Activated CD8-positive, alpha-beta T cell treated with anti-CD3 and anti-CD28 coated beads for 36 hours (primary cell): Measurements from ENCODE around the gene ASAP3. TPM values are rescaled to one million over a fixed set of nuclear protein-coding genes. Genes with fewer than 3 reads are reported as not detected.
A peak's percentile ranks its signal among the peaks of the same experiment; 100 is the strongest.

Experiments used
- ATAC-seq: fragments of 200-7000 bp; cut with Tn5 transposase; one replicate; pipeline ENCODE4 v1.10.0; 2021; ENCODE audit warnings: mild to moderate bottlenecking, moderate library complexity
- CTCF ChIA-PET: fragments of 350-600 bp; sonication (Branson Sonifier 250); formaldehyde crosslinking; loops from one replicate; lab custom pipeline; 2021; ENCODE audit warnings: antibody characterized with exemption; lab: Charles Lee
- POLR2A ChIA-PET: fragments of 350-600 bp; sonication (Branson Sonifier 250); formaldehyde crosslinking; loops from one replicate; lab custom pipeline; 2021; ENCODE audit warnings: antibody characterized with exemption; lab: Charles Lee
- DNase-seq: peaks from one replicate; pipeline ENCODE4 v3.0.0-alpha.2; 2020
- H3K27ac Mint-ChIP-seq: one replicate; pipeline ENCODE4 v1.8.0; 2021; ENCODE audit warnings: mild to moderate bottlenecking, mixed read lengths
- H3K27me3 Mint-ChIP-seq: one replicate; pipeline ENCODE4 v1.8.0; 2021; ENCODE audit warnings: mixed read lengths
- H3K36me3 Mint-ChIP-seq: one replicate; pipeline ENCODE4 v1.8.0; 2021; ENCODE audit warnings: low read depth, mixed read lengths
- H3K4me1 Mint-ChIP-seq: one replicate; pipeline ENCODE4 v1.8.0; 2021; ENCODE audit warnings: low read depth, mixed read lengths
- H3K4me3 Mint-ChIP-seq: one replicate; pipeline ENCODE4 v1.8.0; 2021; ENCODE audit warnings: mild to moderate bottlenecking, moderate library complexity, mixed read lengths
- H3K9me3 Mint-ChIP-seq: one replicate; pipeline ENCODE4 v1.8.0; 2021; ENCODE audit warnings: mixed read lengths
- intact Hi-C: fragments of 100-400 bp; cut with micrococcal nuclease; formaldehyde crosslinking; loops from one replicate; pipeline ENCODE4 v1.10.0; 2022
- total RNA-seq, 2 experiments: library from RNA; stranded (reverse); gene quantifications; one replicate each; pipeline ENCODE4 v1.2.3, GENCODE V29; 2021
- TF ChIP-seq, protein P1 (sequence below): fragments of 200-600 bp; IDR thresholded peaks from one replicate; pipeline ENCODE4 v1.8.0; 2022; ENCODE audit warnings: antibody characterized with exemption, mild to moderate bottlenecking

Gene ASAP3
- total RNA-seq = under 1 TPM; 0.29 to 0.74 TPM

DNA sequence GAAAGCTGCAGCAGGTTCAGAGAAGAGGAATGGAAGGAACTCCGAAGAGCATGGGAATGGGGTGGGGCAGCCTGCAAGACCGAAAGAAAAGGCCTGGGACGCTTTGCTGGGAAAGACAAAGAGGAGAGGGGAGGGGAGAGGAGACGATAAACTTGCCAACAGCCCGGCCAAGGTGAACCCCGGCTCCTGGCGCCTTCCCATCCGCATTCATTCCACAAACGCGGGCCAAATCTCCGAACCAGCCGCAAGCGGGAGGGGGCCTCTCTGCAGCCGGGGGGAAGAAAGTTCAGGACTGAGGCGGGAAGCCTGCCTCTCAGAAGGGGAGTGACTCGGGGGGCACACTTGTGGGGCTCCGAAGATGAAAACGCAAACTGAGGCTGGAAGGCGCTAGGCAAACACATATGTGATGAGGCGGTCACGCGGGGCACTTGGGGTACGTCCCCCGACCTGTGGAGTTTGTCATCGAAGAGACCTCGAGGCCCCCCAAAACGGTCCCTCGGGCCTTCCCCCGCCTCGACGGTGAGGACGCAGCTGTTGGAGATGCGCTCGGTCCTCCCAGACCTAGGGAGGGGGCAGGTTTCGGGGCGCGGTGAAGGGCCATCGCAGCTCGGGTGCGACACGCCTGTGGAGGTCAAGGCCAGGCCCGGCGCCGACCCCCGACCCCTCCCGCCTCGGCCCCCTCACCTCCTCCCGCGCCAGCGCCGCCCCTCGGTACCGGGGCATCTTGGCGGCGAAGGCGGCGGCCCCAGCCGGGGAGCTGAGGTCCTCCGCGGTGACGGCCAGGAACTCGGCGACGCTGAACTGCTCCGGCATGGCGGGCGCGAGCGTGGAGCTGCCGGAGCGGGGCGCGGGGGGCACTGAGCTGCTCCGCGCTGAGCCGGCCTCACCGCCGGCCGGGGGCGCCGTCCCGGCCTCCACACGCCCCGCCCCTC lies at the start of gene ASAP3:
TSS of gene ASAP3 (minus strand) at position 859 of the 932 bp plus-strand sequence. CDS start at position 813, 46 bp downstream.
- intact Hi-C loops = no loop called here

DNA sequence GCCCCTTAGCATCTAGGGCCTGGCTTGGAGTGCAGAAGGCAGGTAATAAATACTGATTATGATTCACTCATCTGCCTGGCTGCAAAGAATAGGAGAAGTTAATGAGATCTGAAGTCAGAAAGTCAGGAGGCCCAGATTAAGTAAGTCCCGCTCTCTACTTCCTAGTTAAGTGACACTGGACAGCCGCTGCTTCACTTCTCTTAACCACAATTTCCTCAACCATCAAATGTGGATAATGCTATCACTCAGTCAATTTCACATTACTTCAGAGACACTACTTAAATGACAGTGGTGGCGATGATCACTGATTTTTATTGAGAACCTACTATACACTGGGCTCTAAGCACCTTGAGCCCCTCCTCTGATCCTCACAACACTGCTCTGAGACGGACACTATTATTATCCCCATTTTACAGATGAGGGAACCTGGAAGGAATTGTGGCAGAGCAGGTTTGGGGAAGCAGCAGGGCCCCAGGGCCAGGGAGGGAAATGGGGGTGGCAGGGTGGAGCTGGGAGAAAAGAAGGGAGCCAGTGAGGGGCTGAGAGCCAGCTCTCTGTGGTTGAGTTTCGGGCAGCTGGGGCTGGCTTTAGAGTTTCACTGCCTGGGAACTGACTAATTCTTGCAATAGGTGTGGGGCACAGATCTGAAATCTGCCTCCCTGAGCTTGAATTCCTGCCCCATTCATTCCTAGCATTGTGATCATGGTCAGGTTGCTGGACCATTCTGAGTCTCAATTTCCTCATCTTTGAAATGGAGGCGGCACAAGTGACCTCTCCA lies 49.5 kb upstream of the ASAP3 start:
- DNase-seq = no peak
- ATAC-seq = no peak
- ChIA-PET POLR2A (interaction anchor here (0.6 to 1.3 kb wide), 3 partner anchors 9 to 201 kb away, joined by 3 to 8 read pairs (median 3); no protein-coding TSS in a partner anchor), CTCF (interaction anchor here (1.0 to 10.4 kb wide), 4 partner anchors 9 to 101 kb away, joined by 3 to 268 read pairs (median 5); no protein-coding TSS in a partner anchor)
- intact Hi-C loops = no loop called here
- Mint-ChIP-seq H3K9me3 (no peaks in the 10 kb centered on the region), H3K27ac (peak overlapping the region; percentile 21), H3K27me3 (no peaks in the 10 kb centered on the region), H3K4me3 (no peak overlapping the region), H3K4me1 (peaks cover 38% of the 10 kb centered on the region), H3K36me3 (peaks cover 18% of the 10 kb centered on the region)
- TF ChIP-seq, protein P1, sequence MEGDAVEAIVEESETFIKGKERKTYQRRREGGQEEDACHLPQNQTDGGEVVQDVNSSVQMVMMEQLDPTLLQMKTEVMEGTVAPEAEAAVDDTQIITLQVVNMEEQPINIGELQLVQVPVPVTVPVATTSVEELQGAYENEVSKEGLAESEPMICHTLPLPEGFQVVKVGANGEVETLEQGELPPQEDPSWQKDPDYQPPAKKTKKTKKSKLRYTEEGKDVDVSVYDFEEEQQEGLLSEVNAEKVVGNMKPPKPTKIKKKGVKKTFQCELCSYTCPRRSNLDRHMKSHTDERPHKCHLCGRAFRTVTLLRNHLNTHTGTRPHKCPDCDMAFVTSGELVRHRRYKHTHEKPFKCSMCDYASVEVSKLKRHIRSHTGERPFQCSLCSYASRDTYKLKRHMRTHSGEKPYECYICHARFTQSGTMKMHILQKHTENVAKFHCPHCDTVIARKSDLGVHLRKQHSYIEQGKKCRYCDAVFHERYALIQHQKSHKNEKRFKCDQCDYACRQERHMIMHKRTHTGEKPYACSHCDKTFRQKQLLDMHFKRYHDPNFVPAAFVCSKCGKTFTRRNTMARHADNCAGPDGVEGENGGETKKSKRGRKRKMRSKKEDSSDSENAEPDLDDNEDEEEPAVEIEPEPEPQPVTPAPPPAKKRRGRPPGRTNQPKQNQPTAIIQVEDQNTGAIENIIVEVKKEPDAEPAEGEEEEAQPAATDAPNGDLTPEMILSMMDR = no peak

More for the DNA sequence above, at the start of gene ASAP3:
- CTCF ChIA-PET = interaction anchor here (0.7 to 5.1 kb wide), 9 partner anchors 13 to 154 kb away, joined by 3 to 64 read pairs (median 4); no protein-coding TSS in a partner anchor
- ATAC-seq (peak; percentile 58), DNase-seq (peak; percentile 21)
- TF ChIP-seq, protein P1 = no peak
- peak within 1 kb of the TSS; percentile 77 for H3K27ac Mint-ChIP-seq
- no peaks in the 10 kb centered on the region for H3K36me3 Mint-ChIP-seq
- peaks cover 20% of the 10 kb centered on the region for H3K27me3 Mint-ChIP-seq
- POLR2A ChIA-PET = interaction anchor here (0.9 to 1.2 kb wide), 3 partner anchors 45 to 214 kb away, joined by 3 read pairs; no protein-coding TSS in a partner anchor
- H3K9me3 Mint-ChIP-seq = no peaks in the 10 kb centered on the region
- H3K4me3 Mint-ChIP-seq = peak within 1 kb of the TSS; percentile 77
- peaks cover 14% of the 10 kb centered on the region for H3K4me1 Mint-ChIP-seq

DNA sequence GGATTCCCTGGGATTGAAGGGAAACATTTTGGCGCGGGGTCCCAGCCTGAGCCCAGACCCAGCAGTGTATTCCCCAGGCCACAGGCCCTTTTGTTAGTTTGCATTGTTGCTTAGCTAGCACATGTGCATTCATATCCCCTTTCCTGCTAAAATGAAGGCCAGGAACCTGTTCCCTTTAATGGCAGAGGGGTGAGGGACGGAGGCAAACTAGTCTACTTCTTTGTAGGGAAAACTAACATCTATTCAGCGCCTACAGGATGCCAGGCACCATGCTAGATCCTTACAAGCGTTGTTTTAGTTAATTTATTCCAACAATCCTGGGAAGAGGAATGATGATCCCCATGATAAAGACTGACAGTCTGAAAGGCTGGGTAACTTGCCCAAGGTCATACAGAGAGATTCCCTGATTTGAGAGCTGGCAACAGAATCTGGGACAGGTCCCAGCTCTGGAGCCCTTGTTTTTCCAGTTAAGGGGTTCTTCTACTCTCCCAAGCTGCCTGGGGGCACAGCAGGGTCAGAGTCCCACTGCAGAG lies 47.6 kb upstream of the ASAP3 start:
- H3K27me3 Mint-ChIP-seq = no peaks in the 10 kb centered on the region
- peaks cover 21% of the 10 kb centered on the region for H3K36me3 Mint-ChIP-seq
- intact Hi-C loops = no loop called here
- H3K4me1 Mint-ChIP-seq = peaks cover 52% of the 10 kb centered on the region
- peak overlapping the region; percentile 86 for H3K4me3 Mint-ChIP-seq
- DNase-seq (no peak), ATAC-seq (no peak)
- ChIA-PET POLR2A (interaction anchor here (0.8 to 4.8 kb wide), 12 partner anchors 9 to 188 kb away, joined by 3 to 22 read pairs (median 4); partner anchors contain the start of genes ID3 and RPL11), CTCF (interaction anchor here (0.7 to 14.8 kb wide), 6 partner anchors 9 to 105 kb away, joined by 3 to 202 read pairs (median 12); no protein-coding TSS in a partner anchor)
- TF ChIP-seq, protein P1 = no peak
- no peaks in the 10 kb centered on the region for H3K9me3 Mint-ChIP-seq
- H3K27ac Mint-ChIP-seq = peak overlapping the region; percentile 97

DNA sequence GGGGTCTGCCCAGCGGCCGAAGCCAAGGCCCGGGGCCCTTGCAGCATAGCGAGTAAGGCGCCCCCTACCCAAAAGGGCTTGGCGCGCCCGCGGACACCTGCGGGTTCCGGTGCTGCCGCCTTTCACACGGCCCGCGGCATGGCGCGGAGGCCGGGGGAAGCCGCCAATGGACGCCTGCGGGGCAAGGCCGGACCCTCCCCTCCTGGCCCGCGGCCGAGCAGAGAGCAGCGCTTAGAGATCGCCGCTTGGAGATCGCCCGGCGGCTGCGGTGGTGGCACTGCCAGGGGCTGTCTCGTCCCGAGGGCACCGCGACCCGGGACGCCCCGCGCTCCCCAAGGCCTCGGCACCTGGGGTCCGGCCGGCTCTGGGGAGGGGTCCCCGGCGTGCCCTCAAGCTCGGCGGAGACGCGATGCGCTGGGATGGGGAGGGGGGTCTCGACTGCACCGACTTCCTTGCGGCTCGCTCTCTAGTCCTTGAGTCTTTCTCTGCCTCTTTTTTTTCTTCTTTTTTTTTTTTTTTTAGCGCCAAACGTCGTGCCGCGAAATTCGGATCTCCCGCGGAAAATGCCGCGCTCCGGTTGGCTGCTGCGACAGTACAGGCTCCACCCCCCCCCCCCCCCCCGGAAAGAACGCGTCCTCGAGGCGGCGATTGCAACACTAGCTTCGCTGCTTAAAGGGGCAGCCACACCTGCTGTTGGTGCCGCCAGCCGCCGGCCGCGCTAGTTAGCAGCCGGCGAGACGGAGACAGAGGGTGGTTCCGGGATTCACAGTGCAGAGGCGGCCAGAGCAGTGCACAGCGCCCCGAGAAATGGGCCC lies 47.0 kb upstream of the ASAP3 start, which contains the start of gene E2F2:
TSS of gene E2F2 (minus strand) at position 487 of the 815 bp plus-strand sequence. CDS start at position 47, 440 bp downstream.
- intact Hi-C loops = no loop called here
- TF ChIP-seq, protein P1 = no peak
- H3K27me3 Mint-ChIP-seq = no peaks in the 10 kb centered on the region
- DNase-seq (peak; percentile 89), ATAC-seq (peak; percentile 75)
- H3K4me3 Mint-ChIP-seq = peak within 1 kb of the TSS; percentile 86
- ChIA-PET CTCF (interaction anchor here (1.4 to 14.8 kb wide), 5 partner anchors 9 to 106 kb away, joined by 4 to 202 read pairs (median 16); no protein-coding TSS in a partner anchor), POLR2A (interaction anchor here (0.8 to 4.8 kb wide), 15 partner anchors 8 to 175 kb away, joined by 3 to 22 read pairs (median 4); partner anchors contain the start of genes ID3 and RPL11)
- peaks cover 28% of the 10 kb centered on the region for H3K36me3 Mint-ChIP-seq
- no peaks in the 10 kb centered on the region for H3K9me3 Mint-ChIP-seq
- peak within 1 kb of the TSS; percentile 97 for H3K27ac Mint-ChIP-seq
- H3K4me1 Mint-ChIP-seq = peaks cover 59% of the 10 kb centered on the region
